Umbilical cord (tissue), 2 donors: ENCODE data around the gene SPTBN2. TPM values are rescaled to one million over a fixed set of nuclear protein-coding genes. Genes with fewer than 3 reads are reported as not detected.

Source experiments
- DNase-seq: peaks from one replicate; pipeline ENCODE4 v3.0.0-alpha.2; 2015; ENCODE audit warnings: low spot score
- total RNA-seq: library from RNA; depleted of rRNA; stranded (reverse); fragments of >200 nt; gene quantifications from one replicate; pipeline ENCODE4 v1.2.3, GENCODE V29; 2014; ENCODE audit warnings: low replicate concordance; ENCODE audit not compliant: insufficient read depth

The SPTBN2 gene
- 46.5 TPM for total RNA-seq

DNA sequence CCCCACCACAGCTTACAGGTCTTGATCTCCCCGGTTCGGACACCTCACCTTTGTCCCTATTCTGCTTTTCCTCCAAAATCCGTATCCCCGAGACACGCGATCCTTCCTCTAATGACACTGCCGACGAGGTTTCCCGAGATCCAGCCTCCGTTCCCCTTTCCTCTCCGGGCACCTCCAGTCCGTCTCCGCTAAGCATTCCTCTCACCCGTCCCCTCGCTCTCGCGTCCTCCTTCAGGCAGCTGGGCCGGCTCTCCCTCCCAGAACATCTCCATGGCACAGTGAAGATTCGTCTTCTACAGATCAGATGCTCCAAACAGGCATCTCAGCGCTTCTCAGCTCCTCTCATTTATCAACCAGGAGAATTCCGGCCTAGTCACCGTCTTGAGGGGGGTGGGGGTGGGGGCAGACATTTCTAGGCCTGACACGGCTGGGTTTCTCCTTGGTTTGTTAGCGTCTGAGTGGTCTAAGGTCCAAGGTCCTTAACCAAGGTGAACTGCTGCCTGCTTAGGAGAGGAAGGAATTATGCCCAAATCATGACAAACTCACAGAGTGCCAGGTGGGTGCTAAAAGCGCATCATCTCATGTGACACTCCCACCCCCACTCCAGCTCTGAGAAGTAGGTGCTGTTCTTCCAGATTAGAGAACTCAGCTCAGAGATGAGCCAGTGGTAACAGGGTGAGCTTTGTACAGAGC lies at the start of gene SPTBN2:
SPTBN2 (minus strand) TSS at position 524 of the 693 bp plus-strand sequence. CDS start 7,976 bp downstream, outside the sequence.
- peak; percentile 27 for DNase-seq

DNA sequence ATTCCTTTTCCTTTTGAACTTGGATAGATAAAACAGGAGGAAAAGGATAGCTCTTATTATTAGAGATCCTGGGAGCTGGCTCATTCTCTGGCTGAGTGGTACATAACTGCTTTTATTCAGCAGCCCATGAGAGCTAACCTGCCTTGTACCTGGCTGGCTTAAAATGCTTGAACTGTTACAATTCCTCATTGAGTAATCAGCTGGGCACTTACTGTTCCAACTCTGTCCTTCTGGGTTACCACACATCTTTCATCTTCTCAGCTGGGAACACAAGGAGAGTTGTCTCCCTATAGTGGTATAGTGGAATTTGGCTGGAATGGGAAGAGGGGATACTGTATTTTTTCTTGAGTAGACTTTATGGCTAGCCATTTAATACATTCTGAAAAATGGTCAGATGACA lies 39.8 kb upstream of the SPTBN2 start:
- DNase-seq: no peak

GRCh38 chr11:66768088-66768521 lies 39.1 kb upstream of the SPTBN2 start:
- peak; percentile 25 for DNase-seq

DNA sequence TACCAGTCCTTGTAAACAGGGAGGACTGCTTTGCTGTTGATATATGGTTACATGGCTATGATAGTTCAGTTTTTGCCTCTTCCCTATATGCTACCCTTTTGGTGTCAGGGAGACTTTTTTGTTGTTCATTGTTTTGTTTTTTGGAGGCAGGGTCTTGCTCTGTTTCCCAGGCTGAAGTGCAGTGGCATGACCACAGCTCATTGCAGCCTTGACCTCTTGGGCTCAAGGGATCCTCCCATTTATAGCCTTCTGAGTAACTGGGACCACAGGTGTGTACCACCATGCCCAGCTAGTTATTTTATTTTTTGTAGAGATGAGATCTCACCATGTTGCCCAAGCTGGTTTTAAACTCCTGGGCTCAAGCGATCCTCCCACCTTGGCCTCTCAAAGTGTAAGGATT lies 38.6 kb upstream of the SPTBN2 start:
- no peak for DNase-seq

DNA sequence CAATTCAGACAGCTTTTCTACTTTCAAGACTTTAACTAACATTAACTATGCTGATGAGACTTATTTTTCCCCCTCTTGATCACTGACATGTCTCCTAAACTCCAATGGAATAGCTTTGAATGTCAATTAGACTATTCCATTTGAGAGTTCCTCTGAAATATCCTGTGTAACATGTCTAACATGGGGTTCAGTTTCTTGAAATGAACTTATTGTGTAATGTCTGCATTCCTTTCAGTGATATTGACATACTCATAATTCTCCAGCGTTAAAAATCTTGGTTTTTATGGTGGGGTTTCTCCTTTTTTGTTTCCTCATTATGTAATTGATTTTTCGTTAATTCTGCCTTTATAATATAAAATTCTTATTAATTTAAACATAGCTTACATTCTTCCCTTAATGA lies 37.7 kb upstream of the SPTBN2 start:
- DNase-seq: no peak

- DNase-seq: no peak
Measured at GRCh38 chr11:66762088-66762487, 33.1 kb upstream of the SPTBN2 start.

- DNase-seq: no peak
Measured at GRCh38 chr11:66752148-66752547, 23.1 kb upstream of the SPTBN2 start.

GRCh38 chr11:66749091-66749490 lies 20.1 kb upstream of the SPTBN2 start:
- DNase-seq: peak; percentile 31

DNA sequence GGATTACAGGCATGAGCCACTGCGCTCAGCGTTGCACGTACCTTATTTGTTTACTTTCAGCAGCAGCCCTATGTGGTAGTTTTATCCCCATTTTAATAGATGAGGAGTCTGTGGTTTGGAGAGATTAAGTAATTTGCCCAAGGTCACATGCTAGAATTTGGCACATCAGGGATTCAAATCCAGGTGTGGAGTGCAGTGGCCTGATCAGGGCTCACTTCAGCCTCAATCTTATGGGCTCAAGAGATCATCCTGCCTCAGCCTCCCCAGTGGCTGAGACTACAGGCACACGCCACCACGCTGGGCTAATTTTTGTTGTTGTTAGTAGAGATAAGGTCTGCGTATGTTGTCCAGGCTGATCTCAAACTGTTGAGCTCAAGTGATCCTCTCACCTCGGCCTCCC lies 18.5 kb upstream of the SPTBN2 start:
- no peak for DNase-seq

DNA sequence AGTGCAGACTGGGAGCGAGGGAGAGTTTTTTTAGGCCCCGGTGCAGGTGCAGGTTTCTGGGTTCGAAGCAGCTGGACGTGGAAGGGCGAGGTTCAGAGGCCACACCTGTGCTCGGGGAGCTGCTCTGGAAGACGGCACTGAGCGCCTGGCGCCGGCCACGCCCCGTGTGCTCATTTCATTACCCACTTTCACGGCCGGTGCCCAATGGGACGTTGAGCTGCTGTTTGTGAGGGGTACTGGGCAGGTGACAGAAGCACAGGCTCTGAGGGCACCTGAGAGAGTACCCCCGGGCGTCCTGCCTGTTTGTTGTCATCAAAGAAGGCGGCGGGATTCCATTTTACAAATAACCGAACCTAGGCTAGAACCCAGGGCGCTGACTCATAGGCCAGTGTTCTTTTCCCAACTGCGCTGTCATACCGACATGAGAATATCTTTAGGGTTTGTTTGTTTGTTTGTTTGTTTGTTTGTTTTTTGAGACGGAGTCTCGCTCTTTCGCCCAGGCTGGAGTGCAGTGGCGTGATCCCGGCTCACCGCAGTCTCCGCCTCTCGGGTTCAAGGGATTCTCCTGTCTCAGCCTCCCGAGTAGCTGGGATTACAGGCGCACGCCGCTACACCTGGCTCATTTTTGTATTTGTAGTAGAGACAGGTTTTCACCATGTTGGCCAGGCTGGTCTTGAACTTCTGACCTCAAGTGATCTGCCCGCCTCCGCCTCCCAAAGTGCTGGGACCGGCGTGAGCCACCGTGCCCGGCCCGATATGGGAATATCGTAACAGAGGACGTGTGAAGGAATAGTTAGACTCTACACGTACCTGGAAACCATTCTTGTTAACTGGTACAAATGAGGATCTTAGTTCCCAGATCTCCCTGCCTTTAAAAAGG lies 16.6 kb upstream of the SPTBN2 start:
- no peak for DNase-seq

GRCh38 chr11:66744485-66745355 lies 15.7 kb upstream of the SPTBN2 start:
- peak; percentile 85 for DNase-seq

- no peak for DNase-seq
Measured at GRCh38 chr11:66743271-66743968, 14.4 kb upstream of the SPTBN2 start.

- DNase-seq: no peak
Measured at GRCh38 chr11:66741153-66741552, 12.1 kb upstream of the SPTBN2 start.

- no peak for DNase-seq
Measured at GRCh38 chr11:66739983-66740382, 11.0 kb upstream of the SPTBN2 start.

DNA sequence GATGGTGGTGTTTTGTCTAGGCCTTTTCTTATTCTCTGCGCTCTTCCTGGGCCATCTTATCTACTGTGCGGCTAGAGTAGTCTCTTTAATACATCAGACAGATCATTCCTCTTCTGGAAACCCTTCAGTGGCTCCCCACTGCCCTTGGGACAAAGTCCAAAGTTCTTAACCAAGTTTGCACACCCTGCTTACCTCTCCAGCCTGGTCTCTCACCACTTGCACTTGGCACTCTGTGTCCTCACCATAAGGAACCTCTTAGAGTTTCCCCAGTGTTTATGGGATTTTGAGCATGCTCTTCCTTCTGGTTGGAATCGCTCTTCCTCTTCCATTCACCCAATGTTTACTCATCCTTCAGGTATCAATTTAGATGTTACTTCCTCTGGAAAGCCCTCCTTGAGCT lies 5.2 kb upstream of the SPTBN2 start:
- no peak for DNase-seq

DNA sequence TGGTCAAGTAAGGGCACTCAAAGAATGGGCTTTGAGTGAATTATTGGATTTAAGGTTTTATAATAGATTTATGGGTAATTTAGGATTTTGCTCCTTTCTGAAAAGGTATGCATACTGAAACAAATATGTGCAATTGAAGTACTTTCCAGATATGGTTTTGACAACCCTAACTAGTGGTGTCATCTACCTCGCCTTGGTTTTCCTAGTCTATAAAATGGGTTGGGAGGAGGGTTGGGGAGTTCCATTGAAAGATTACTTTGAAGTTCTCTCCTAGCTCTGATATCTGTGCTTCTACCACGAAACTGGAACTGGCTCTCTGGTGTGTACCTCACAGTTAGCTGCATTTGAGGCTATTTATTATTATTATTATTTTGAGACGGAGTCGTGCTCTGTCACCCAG lies 431 bp upstream of the SPTBN2 start:
- DNase-seq: no peak

DNA sequence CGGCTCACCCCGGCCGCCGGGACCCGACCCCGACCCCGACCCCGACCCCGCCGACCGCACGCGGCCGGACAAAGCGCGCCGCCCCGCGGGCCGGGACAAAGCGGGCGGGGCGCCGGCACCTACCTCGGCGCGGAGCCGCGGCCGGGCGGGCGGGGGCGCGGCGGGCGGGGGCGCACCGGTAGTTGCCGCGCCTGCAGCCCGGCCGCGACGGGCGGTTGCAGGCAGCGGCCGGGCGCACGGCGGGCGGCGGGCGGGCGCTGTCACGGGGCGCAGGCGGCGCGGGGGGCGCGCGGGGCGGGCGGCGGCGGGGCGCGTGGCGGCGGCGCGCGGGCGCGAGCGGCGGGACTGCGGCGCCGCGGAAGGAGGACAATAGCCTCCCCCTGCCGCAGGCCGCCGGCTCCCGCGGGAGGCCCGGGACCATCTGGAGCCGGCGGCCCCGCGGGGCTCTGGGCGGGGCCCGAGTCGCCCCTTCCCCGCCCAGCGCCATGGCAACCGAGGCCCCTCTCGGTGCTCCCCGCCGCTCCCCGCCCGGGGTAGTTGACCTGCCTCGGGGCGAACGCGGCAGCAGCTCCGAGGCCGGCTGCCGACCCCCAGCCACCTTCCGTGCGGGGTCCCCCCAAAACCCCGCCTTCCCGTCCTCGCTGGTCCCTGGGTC lies 851 bp downstream of the SPTBN2 start:
- no peak for DNase-seq

GRCh38 chr11:66727282-66728037 lies 1.6 kb downstream of the SPTBN2 start:
- no peak for DNase-seq

DNA sequence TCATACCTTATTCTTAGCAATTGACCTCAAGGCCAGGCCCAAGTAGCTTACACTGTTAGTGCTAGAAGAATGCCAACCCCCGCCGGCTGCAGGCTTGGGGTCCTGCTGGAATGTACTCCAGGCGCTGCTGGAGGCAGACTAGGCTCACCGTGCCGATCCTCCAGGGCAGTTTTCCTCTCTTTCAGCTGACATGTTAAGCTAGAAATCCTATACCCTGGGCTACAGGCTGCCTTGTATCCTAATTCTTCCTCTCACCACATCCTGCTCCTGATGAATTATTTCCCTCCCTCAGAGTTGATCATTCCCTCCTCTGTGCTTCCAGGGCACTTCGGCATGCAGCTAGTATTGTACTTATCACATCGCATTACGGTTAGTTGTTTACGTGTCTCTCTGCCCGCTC lies 3.4 kb downstream of the SPTBN2 start:
- no peak for DNase-seq

- no peak for DNase-seq
Measured at GRCh38 chr11:66725114-66725513, 3.9 kb downstream of the SPTBN2 start.
